Occipital lobe (tissue), 2 donors: Measurements from ENCODE around the gene PAIP2. TPM values are rescaled to one million over a fixed set of nuclear protein-coding genes. Genes with fewer than 3 reads are reported as not detected.
"Not testable (repeated sequence)": the region's sequence is repeated elsewhere in the genome, so short reads cannot be mapped to it uniquely, and the experiment has no call there.

ENCODE experiments used
- DNase-seq: peaks from one replicate; lab custom pipeline; 2025; lab: John Stamatoyannopoulos, UW
- total RNA-seq: library from RNA; depleted of rRNA; stranded (reverse); fragments of >200 nt; gene quantifications from one replicate; pipeline ENCODE4 v1.2.3, GENCODE V29; 2014

PAIP2 gene
- total RNA-seq, 1 donor from 2014 or later, result 111 TPM

DNA sequence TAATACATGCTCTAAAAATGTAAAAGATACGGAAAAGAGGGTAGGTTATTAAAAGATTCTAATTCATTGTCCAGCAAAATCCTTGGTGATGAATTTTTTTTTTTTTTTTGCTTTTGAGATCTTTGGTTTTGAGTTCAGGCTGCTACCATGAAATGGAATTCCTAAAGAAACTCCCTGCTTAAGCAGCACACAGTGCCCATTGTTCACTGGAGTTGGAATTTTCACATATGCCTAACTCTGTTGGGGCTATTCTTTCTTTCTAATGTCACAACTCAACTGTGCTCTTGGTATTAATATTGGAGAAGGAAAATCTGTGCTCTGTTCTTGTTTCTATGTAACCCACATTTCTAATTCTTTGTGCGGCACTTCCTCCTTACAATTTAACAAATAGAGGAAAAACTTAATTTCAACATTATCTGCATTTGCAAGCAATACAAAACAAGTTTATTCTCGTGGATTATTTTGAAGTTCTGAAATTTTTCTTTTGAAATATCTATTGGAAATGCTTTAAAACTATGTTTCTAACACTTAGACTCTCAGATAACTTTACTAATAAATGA, 26.5 kb upstream of the PAIP2 start:
- no peak for DNase-seq

DNA sequence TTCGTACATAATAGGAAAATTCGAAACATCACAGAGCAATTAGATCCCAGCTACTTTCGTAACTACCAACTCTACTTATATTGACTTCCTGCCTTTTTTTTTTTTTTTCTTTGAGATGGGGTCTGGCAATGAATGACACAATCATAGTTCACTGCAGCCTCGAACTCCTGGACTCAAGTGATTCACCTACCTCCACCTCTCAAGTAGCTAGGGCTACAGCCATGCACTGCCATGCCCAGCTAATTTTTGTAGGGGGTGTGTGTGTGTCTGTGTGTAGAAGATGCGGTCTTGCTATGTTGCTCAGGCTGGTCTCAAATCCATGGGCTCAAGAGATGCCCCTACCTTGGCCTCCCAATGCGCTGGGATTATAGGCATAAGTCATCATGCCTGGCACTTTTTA, 5.8 kb upstream of the PAIP2 start:
- DNase-seq, result no peak

DNA sequence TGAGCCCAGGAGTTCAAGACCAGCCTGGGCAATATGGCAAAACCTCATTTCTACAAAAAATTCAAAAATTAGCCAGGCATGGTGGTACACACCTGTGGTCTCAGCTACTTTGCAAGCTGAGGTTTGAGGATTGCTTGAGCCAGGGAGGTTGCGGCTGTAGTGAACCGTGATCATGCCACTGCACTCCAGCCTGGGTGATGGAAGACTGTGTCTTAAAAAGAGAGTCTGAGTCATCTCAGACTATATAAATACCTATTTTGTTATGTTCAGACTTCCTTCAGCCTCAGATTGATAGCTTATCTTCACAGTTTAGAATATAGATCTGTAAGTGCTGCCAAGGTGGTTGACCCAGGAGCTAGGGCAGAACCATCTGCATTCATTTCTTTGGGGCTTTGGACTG, 1.6 kb upstream of the PAIP2 start:
- DNase-seq, result no peak

DNA sequence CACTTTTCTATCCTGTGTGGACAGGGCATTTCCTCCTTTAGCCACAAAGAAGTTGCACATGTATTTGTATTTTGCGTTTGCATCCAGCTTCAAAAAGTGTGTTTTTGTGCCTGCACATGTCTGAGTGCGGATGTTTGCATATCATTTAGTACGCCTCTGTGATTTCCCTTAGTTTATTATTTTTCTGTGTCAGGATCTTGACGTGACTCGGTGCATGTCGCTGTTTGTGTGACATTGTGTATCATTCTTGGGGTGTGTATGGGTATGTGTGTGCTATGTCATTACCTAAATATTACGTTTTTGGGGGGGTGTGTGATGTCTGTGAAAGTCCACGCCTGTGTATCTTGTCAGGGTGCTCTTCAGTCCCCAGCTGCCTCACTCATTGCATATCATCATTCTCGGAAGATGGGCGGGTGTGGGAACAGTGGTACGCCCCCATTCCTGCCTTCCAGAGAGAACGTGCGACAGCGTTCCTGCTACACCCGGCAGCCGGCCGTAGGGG, 416 bp upstream of the PAIP2 start:
- DNase-seq, result no peak

DNA sequence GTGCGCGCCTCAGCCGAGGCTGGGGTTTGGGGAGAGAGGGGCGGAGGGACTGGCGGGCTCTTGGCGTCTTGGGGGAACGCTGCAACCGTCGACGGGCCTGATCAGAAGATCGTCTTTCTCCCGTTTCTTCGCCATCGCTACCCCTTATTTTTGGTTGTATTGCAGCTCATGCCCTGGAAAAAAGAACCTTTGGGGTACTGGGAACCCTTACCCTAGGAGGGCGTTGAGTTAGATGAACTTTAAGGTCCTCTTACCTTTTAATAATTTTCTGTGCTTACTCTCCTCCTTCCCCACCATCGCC, 719 bp downstream of the PAIP2 start:
- DNase-seq, result no peak

DNA sequence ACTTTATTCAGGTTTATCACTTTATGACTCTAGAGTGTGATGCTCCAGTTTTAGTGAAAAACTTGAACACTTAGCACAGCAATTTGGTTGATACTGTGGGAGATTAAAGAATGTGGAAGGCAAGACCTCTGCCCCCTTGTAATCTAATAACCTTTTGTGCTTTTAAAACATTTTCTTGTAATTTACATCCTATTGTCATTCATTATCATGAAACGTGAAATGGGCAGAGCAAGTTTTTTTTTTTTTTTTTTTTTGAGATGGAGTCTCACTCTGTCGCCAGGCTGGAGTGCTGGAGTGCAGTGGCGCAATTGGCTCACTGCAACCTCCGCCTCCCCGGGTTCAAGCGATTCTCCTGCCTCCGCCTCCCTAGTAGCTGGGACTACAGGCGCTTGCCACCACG, 1.8 kb downstream of the PAIP2 start:
- DNase-seq, result no peak

DNA sequence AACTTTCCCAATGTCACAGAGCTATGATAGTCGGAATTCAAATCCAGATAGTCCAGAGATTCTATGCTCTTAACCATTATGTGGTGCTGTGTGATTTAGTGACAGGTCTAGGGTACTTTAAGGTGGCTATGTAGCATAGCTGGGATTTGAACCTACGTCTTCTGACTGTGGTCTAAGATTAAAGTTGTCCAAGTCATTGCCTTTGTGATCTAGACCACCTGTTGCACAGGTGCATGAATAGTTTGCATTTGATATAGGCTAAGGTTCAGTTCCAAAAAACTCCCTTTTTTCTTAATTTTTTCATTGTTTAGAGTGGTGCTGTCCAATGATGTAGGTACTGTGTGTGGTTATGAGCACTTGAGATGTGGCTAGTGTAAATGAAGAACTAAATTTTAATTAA, 2.5 kb downstream of the PAIP2 start:
- no peak for DNase-seq

DNA sequence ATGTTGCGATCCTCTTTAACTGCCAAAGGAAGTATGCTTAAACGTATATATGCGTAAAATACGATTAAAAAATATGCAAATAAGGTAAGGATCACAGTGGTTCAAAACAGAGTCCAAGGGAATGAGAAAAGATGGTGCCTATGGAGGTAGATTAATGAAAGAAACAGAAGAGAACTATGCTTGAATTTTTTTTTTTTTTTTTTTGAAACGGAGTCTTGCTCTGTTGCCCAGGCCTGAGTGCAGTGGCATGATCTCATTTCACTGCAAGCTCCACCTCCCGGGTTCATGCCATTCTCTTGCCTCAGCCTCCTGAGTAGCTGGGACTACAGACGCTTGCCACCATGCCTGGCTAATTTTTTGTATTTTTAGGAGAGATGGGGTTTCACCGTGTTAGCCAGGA, 3.8 kb downstream of the PAIP2 start:
- DNase-seq, result not testable (repeated sequence)

DNA sequence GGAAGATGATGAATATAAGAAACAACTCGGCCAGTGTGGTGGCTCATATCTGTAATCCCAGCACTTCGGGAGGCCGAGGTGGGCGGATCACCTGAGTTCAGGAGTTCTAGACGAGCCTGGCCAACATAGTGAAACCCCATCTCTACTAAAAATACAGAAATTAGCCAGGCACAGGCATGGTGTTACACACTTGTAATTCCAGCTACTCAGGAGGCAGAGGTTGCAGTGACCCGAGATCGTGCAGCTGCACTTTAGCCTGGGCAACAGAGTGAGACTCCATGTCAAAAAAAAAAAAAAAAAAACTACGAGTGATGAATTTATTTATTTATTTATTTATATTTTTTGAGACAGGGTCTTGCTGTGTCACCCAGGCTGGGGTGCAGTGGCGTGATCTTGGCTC, 6.2 kb downstream of the PAIP2 start:
- DNase-seq, result not testable (repeated sequence)

DNA sequence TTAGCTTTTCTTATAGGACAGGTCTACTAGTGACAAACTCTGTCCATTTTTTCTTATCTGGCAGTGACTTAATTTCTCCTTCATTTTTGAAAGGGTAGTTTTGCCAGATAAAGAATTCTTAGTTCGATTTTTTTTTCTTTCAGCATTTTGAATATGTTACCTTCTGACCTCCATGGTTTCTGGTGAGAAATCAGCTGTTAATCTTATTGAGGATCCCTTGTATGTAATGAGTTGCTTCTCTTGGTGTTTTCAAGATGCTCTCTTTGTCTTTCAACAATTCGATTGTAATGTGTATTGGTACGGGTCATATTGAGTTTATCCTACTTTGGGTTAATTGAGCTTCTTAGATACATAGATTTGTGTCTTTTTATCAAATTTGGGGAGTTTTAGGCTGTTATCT, 12.5 kb downstream of the PAIP2 start:
- DNase-seq, result no peak

DNA sequence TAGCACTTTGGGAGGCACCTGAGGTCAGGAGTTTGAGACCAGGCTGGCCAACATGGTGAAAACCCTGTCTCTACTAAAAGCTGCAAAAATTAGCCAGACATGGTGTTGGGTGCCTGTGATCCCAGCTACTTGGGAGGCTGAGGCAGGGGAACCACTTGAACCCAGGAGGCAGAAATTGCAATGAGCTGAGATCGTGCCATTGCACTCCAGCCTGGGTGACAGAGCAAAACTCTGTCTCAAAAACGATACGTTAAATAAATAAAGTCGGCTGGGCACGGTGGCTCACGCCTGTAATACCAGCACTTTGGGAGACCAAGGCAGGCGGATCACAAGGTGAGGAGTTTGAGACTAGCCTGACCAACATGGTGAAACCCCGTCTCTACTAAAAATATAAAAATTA, 14.2 kb downstream of the PAIP2 start:
- DNase-seq, result not testable (repeated sequence)

DNA sequence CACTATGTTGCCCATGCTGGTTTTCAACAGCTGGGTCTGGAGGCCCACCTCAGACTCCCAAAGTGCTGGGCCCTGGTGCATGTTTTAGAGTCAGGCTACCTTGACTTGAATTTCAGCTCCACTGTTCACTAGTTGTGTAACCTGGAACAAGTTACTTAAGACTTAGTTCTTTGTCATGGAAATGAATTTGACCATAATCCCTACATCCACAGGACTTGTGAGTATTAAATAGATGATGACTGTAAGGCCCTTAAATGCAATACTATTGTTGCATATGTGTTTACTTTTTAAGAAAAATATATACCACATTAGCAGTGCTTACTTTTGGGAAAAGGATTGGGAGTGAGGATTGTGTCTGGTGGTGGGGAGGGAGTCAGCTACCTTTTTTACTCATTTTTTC, 16.4 kb downstream of the PAIP2 start:
- no peak for DNase-seq

DNA sequence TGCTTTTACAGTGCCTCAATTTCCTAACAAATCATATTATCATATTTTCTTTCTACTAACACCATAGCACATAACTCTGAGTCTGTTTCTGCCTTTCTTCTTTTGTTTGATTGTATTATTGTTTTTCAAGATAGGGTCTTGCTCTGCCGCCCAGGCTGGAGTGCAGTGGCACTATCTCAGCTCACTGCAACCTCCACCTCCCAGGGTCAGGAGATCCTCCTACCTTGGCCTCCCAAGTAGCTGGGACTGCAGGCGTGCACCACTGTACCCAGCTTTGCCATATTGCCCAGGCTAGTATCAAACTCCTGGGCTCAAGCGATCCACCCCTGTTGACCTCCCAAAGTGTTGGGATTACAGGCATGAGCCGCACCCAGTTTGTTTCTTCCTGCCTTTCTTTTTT, 18.7 kb downstream of the PAIP2 start:
- no peak for DNase-seq

DNA sequence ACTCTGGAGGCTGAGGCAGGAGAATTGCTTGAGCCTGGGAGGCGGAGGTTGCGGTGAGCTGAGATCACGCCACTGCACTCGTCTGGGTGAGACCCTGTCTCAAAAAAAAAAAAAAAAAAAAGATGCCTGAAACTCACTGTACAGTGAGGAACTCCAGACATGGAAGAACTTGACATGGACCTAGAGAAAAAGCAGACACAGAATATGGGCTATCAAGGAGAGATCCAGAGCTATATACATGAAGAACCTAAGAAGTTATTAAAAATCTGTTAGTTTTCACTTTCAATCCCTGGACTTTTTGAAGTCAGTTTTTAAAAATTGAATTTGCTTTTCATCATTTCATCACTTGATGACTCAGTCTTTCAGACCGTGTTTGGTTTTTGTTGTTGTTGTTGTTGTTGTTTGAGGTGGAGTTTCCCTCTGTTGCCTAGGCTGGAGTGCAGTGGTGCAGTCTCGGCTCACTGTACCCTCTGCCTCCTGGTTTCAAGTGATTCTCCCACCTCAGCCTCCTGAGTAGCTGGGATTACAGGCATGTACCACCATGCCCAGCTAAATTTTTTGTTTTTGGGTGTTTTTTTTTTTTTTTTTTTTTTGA, 20.3 kb downstream of the PAIP2 start:
- DNase-seq, result no peak

DNA sequence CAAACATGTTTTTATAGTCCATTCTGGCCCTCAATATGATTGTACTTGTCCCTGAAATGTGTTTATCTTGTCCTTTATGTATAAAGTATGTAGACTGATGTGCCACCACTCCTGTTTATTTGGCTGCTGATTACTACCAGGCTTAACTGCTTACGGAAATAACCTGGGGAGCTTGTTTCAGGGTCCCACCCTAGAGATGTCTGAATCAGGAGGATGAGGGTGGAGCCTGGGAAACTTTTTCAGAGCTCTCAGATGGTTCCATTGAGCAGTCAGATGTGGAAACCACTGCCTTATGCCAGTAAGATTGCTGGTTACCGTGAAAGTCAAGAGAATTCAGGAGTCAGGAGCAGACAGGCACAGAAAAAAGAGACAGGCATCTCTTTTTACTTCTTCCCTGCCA, 22.3 kb downstream of the PAIP2 start:
- DNase-seq, result no peak

DNA sequence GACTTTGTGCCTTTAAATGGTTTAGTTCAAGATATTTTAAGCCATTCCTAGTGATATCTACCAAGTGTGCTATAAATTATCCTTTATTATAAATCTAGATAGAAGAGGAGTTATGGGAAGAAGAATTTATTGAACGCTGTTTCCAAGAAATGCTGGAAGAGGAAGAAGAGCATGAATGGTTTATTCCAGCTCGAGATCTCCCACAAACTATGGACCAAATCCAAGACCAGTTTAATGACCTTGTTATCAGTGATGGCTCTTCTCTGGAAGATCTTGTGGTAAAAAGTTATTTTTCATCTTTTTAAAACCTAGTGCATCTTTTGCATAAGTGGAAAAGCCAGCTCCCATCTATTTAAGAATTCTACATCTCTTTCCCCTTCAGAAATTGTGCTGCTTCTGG, 22.8 kb downstream of the PAIP2 start:
- DNase-seq, result no peak

DNA sequence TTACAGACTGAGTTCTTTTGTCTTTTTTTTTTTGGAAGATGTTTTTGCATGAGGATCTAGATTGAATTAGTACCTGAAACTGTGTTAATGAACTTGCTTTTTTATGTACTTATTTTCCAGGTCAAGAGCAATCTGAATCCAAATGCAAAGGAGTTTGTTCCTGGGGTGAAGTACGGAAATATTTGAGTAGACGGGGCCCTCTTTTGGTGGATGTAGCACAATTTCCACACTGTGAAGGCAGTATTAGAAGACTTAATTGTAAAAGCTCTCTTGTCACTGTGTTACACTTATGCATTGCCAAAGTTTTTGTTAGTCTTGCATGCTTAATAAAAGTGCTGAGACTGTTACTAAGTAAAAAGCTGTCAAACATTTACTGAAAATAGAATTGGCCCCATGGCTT, 27.0 kb downstream of the PAIP2 start:
- no peak for DNase-seq

DNA sequence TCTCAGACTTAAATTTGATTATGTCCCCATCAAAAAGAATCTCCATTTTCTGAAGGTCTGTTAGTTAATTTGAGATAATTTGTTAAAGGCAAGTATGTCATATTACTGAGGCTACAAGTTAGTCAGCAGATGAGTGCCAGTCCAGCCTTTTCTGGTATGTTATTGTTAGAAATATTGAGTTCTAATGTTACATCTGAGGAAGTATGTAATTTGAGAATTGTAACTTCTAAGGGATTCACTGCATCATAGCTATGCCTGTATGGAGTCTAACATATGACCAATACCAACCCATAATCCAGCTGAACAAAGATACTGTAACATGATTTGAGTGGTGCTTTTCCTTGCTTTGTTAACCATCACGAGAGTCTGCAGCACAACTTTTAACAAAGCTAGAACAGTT, 27.5 kb downstream of the PAIP2 start:
- no peak for DNase-seq

DNA sequence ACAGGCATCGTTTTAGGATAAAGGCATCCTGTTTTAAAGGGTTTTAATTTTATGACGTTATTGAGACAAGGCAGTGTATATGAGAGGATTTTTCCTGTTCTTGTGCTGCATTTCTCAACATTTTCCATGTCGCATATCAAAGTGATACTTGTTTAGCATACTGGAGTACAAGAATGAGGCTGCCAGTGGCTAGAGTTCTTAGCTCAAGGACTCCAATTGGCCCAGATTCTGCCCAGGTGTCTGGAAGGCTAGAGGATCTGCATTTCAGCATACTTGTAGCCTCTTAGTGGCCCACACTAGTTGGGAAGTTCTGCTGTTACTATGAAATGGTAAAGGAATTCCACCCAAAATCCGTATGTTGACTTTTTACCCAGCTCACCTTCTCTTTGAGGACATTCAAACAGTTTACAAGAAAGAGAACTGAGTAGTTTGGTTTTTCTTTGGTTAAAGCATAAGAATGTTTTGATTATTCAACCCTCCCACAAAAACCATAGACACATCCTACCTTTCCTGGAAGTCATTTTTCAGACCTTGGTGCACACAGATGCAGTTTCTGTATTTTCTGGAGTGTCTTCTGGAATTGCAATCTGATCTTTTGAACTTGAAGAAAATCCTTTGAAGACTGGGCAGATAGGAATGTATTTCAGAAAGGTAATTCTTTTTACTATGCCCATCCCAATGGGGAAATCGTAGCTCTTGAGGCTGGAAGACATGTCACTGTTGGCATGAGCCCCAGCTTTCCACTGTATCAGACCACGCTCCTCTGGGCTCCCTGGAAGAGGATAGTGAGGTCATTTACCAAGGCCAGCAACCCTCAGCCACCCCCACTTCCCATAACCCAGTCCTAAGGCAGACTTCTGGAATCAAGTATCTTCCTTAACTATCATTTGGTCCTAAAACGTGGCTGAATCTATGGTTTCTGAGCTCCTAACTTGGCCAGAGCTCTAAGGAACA, 30.1 kb downstream of the PAIP2 start:
- no peak for DNase-seq

DNA sequence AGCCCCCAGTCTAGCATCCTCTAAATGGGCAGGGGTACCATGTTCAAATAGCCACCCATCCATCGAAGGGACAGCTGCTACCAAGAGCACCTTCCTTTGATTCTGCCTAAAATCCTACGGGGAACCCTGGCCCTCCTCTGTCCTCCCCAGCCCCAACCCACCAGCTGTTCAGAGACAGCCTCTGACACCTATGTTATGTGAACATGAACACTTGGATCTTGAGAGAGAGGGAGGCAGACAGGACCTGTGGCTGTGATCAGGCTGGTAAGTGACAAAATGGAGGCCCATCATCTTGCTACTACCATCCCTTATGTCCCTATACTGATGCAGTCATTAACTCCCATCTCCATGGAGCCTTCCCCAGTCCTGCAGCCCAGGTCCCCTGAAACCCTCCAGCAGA, 33.3 kb downstream of the PAIP2 start:
- no peak for DNase-seq

DNA sequence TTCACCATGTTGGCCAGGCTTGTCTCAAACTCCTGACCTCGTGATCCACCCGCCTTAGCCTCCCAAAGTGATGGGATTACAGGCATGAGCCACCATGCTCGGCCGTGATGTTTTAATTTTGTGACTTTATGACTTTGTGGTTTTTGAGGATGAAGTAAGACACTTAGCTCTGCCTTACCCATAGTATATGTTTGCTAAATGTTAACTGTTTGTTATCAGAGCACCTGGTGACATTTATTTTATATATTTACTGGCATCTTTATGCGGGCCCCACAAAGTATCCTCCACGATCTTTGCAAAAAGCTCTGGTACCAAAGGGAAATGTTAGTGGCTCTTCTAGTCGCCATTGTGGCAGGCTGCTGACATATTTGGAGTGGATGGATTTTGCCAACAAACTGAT, 34.7 kb downstream of the PAIP2 start:
- no peak for DNase-seq

DNA sequence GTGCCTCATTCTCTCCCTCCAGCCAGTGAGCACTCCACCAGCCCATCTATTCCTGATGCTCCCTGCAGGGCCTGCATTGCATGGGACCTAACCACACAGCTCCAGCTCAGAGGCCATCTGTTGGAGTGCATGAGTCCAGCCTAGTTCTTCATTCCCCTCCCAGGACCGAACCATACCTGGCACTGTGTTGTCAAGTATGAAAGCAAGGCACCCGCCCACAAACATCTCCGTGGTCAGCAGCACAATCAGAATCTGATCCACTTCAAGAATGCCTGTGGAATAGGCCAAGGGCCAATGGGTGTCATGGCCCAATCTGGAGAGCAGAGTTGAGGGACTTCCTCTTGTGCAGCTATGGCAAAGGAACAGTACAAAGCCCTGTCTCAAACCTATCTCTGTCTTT, 35.6 kb downstream of the PAIP2 start:
- no peak for DNase-seq
